ENCODE data around the gene ZP4. TPM values are rescaled to one million over a fixed set of nuclear protein-coding genes. Genes with fewer than 3 reads are reported as not detected.

Gene ZP4
- total and polyA plus RNA-seq, 2 of the 8 experiments (the other 6 are each of a cell fraction or from before 2014, with no cell fraction given): not detected

- DNase-seq (ENCODE audit: low read depth in 1 of 2, low spot score in 2 of 2): no peak
- CTCF ChIA-PET (ENCODE audit: partially characterized antibody): interaction anchor here (1.2 to 3.5 kb wide), 2 partner anchors 9 to 31 kb away, joined by 3 to 11 read pairs; no protein-coding TSS in a partner anchor
- H3K18ac ChIP-seq (ENCODE audit: extremely low read depth, low read length): peak overlapping the region; percentile 33; the same call in 1 of the 2 replicates
- no peak for TF ChIP-seq CBX5 (IDR thresholded peaks at IDR 0.05; ENCODE audit: low read depth, low read length)
- TF ChIP-seq, protein P1, sequence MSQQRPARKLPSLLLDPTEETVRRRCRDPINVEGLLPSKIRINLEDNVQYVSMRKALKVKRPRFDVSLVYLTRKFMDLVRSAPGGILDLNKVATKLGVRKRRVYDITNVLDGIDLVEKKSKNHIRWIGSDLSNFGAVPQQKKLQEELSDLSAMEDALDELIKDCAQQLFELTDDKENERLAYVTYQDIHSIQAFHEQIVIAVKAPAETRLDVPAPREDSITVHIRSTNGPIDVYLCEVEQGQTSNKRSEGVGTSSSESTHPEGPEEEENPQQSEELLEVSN (IDR thresholded peaks at IDR 0.05): peak; percentile 82
- TF ChIP-seq SP2 (IDR thresholded peaks at IDR 0.05; ENCODE audit: low read length): no peak
- TF ChIP-seq ATF3 (IDR thresholded peaks at IDR 0.05; ENCODE audit: insufficient read depth, low read depth, low read length): no peak
- TF ChIP-seq PHF8 (conservative IDR thresholded peaks at IDR 0.05; ENCODE audit: low read depth, low read length): no peak
- TF ChIP-seq KDM4A (IDR thresholded peaks at IDR 0.05; ENCODE audit: low read depth, low read length, severe bottlenecking): no peak
- TF ChIP-seq SAP30 (IDR thresholded peaks at IDR 0.05; ENCODE audit: insufficient read depth, insufficient replicate concordance, low read length): no peak
- TF ChIP-seq NANOG (IDR thresholded peaks at IDR 0.05; ENCODE audit: insufficient read depth, low read depth, low read length, poor library complexity, severe bottlenecking): no peak
- no peak for TF ChIP-seq SIRT6 (IDR thresholded peaks at IDR 0.05; ENCODE audit: low read length)
- no peak for TF ChIP-seq JUN (IDR thresholded peaks at IDR 0.05; ENCODE audit: low read depth, low read length)
- TF ChIP-seq TAF1 (IDR thresholded peaks at IDR 0.05; ENCODE audit: low read depth, low read length): no peak
- TF ChIP-seq BRCA1 (IDR thresholded peaks at IDR 0.05; ENCODE audit: low read depth, low read length): no peak
Measured at GRCh38 chr1:237832858-237833257, 57.9 kb downstream of the ZP4 start.

More at GRCh38 chr1:237832858-237833257, 57.9 kb downstream of the ZP4 start:
- Histone ChIP-seq H3K23me2 (ENCODE audit: low read depth, low read length) (no peaks in the 10 kb centered on the region), H2BK12ac (ENCODE audit: low read depth, low read length) (peak overlapping the region; percentile 10; the same call in 1 of the 2 replicates), H2AK5ac (ENCODE audit: low read depth, low read length) (no peak overlapping the region), H2AFZ (ENCODE audit: low read length) (peak overlapping the region; percentile 36), H2BK20ac (ENCODE audit: low read length) (peak overlapping the region; percentile 24; the same call in 1 of the 2 replicates), H3K36me3 (ENCODE audit: control insufficient read depth in 2 of 4, insufficient read depth in 4 of 4, low read length in 3 of 4) (no peaks in the 10 kb centered on the region), H3K23ac (ENCODE audit: insufficient read length) (no peak overlapping the region), H2BK15ac (ENCODE audit: low read length) (no peak overlapping the region), H3K9ac (replicated peaks in 1 of 4; ENCODE audit: extremely low read depth in 1 of 4, low read depth in 3 of 4, low read length in 3 of 4) (no peak overlapping the region), H4K91ac (replicated peaks; ENCODE audit: insufficient read length, low read length) (peak overlapping the region; percentile 12), H3K4me1 (replicated peaks in 1 of 4; ENCODE audit: control insufficient read depth in 3 of 4, insufficient read depth in 4 of 4, low read length in 3 of 4) (peaks cover 0 to 13% (median 3%) of the 10 kb centered on the region in 4 experiments; a peak in 4 of 7 replicates), H3K56ac (replicated peaks; ENCODE audit: insufficient read length, low read depth, low read length) (no peak overlapping the region), H3K4me2 (ENCODE audit: insufficient read depth in 1 of 2, low read depth in 2 of 2, low read length in 2 of 2) (no peak overlapping the region; a peak in 1 of 4 replicates), H2BK5ac (ENCODE audit: low read depth, low read length) (peak overlapping the region; percentile 29; the same call in 1 of the 2 replicates), H4K20me1 (replicated peaks in 1 of 2; ENCODE audit: control insufficient read depth in 1 of 2, insufficient read depth in 2 of 2, low read length in 2 of 2) (no peaks in the 10 kb centered on the region), H3K79me2 (ENCODE audit: control insufficient read depth in 1 of 2, insufficient read depth in 2 of 2, low read length in 2 of 2) (no peaks in the 10 kb centered on the region), H3K9me3 (ENCODE audit: insufficient read depth in 2 of 2, low read depth in 1 of 2, low read length in 1 of 2) (no peaks in the 10 kb centered on the region), H2BK120ac (replicated peaks; ENCODE audit: low read depth, low read length) (no peak overlapping the region), H3K27me3 (replicated peaks in 1 of 4; ENCODE audit: control insufficient read depth in 3 of 4, extremely low read depth in 1 of 4, insufficient read depth in 3 of 4, low read length in 3 of 4) (no peaks in the 10 kb centered on the region), H3K4me3 (ENCODE audit: extremely low read depth in 1 of 4, insufficient read depth in 2 of 4, low read depth in 3 of 4, low read length in 4 of 4) (no peak overlapping the region; a peak in 1 of 8 replicates), H3K79me1 (ENCODE audit: low read depth, low read length) (no peaks in the 10 kb centered on the region), H4K8ac (ENCODE audit: extremely low read depth, insufficient read depth, low read length) (no peak overlapping the region), H3K14ac (ENCODE audit: insufficient read length) (no peak overlapping the region), H4K5ac (ENCODE audit: insufficient read length, low read depth, low read length) (peak overlapping the region; percentile 42), H3K27ac (ENCODE audit: low read depth, low read length) (no peak overlapping the region), H3K4ac (replicated peaks; ENCODE audit: insufficient read length, low read depth, low read length) (no peak overlapping the region)
- POLR2A ChIA-PET (ENCODE audit: partially characterized antibody): no interaction called here
- FAIRE-seq: no peak
- 67% methylated on average over 7 of the region's 7 CpGs; no CpG with 5 or more reads in 1 of the 2 experiments for WGBS, 2 experiments (ENCODE audit: extremely low coverage in 1 of 2, insufficient coverage in 1 of 2, insufficient read length in 1 of 2, insufficient replicate concordance in 2 of 2, low coverage in 1 of 2, low lambda C conversion rate in 2 of 2, missing lambda C conversion rate in 1 of 2)
